GM18507 (cell line): ENCODE data around the gene OSBP2.

ENCODE experiments used
- DNase-seq: peaks from one replicate; pipeline ENCODE4 v3.0.0; 2011; ENCODE audit warnings: low read depth; ENCODE audit not compliant: insufficient read length; ENCODE audit errors: extremely low spot score
- FAIRE-seq: peaks from 2 replicates; lab custom pipeline; 2011; peaks lifted over from hg19 to GRCh38; lab: Jason Lieb, UNC

Gene OSBP2

GRCh38 chr22:30873661-30874060 lies 179.0 kb downstream of the OSBP2 start:
- FAIRE-seq (no peak), DNase-seq (no peak)

- FAIRE-seq = no peak
- DNase-seq = no peak
Measured at GRCh38 chr22:30874431-30875370, 180.0 kb downstream of the OSBP2 start.

GRCh38 chr22:30875481-30876215 lies 181.0 kb downstream of the OSBP2 start:
- FAIRE-seq (no peak), DNase-seq (no peak)

GRCh38 chr22:30876221-30876751 lies 181.6 kb downstream of the OSBP2 start:
- DNase-seq (no peak), FAIRE-seq (no peak)

GRCh38 chr22:30876915-30877553 lies 182.4 kb downstream of the OSBP2 start:
- DNase-seq = no peak
- FAIRE-seq = no peak

GRCh38 chr22:30877662-30878515 lies 183.2 kb downstream of the OSBP2 start:
- DNase-seq (no peak), FAIRE-seq (no peak)

- no peak for FAIRE-seq
- DNase-seq = no peak
Measured at GRCh38 chr22:30878516-30879414, 184.1 kb downstream of the OSBP2 start.

- no peak for FAIRE-seq
- no peak for DNase-seq
Measured at GRCh38 chr22:30879415-30879797, 184.7 kb downstream of the OSBP2 start.

- DNase-seq = no peak
- FAIRE-seq = no peak
Measured at GRCh38 chr22:30880181-30880601, 185.5 kb downstream of the OSBP2 start.

- FAIRE-seq (no peak), DNase-seq (no peak)
Measured at GRCh38 chr22:30880847-30881246, 186.2 kb downstream of the OSBP2 start.

- DNase-seq (no peak), FAIRE-seq (no peak)
Measured at GRCh38 chr22:30881361-30882183, 186.9 kb downstream of the OSBP2 start.

- DNase-seq (no peak), FAIRE-seq (no peak)
Measured at GRCh38 chr22:30882184-30882717, 187.6 kb downstream of the OSBP2 start.

- FAIRE-seq = no peak
- no peak for DNase-seq
Measured at GRCh38 chr22:30882974-30883533, 188.4 kb downstream of the OSBP2 start.

GRCh38 chr22:30883586-30884145 lies 189.0 kb downstream of the OSBP2 start:
- FAIRE-seq (no peak), DNase-seq (no peak)

GRCh38 chr22:30884211-30885000 lies 189.7 kb downstream of the OSBP2 start:
- FAIRE-seq (no peak), DNase-seq (no peak)

- DNase-seq (no peak), FAIRE-seq (no peak)
Measured at GRCh38 chr22:30885001-30885366, 190.3 kb downstream of the OSBP2 start.
